Vagina (tissue), 2 donors: ENCODE results near the gene MT1H. TPM values are rescaled to one million over a fixed set of nuclear protein-coding genes. Genes with fewer than 3 reads are reported as not detected.
A peak's percentile ranks its signal among the peaks of the same experiment; 100 is the strongest.

Experiments used
- DNase-seq, 2 donors: peaks; one replicate each; pipeline ENCODE4 v3.0.0-alpha.2; 2017; ENCODE audit errors: extremely low spot score in 2 of 2
- H3K27ac ChIP-seq: fragments of 200-600 bp; sonication (generic); one replicate; pipeline ENCODE4 v1.5.1; 2019
- H3K27me3 ChIP-seq: fragments of 200-600 bp; sonication (generic); one replicate; pipeline ENCODE4 v1.5.1; 2019
- H3K36me3 ChIP-seq, 2 donors: fragments of 200-600 bp; sonication (generic); one replicate each; pipeline ENCODE4 v1.5.1; 2017 to 2019
- H3K4me1 ChIP-seq: fragments of 200-600 bp; sonication (generic); one replicate; pipeline ENCODE4 v1.5.1; 2019
- H3K4me3 ChIP-seq, 2 donors: fragments of 200-600 bp; sonication (generic); 1 replicate in 1 of 2; 2 replicates in 1 of 2; pipeline ENCODE4 v1.5.1; 2016 to 2019
- H3K9me3 ChIP-seq: fragments of 200-600 bp; sonication (generic); one replicate; pipeline ENCODE4 v1.5.1; 2019
- POLR2A ChIP-seq, 2 donors: fragments of 450-650 bp; IDR thresholded peaks; one replicate each; pipeline ENCODE4 v1.6.1; 2017; ENCODE audit warnings: antibody characterized with exemption in 2 of 2, mild to moderate bottlenecking in 2 of 2, moderate library complexity in 2 of 2
- POLR2AphosphoS5 ChIP-seq, 2 donors: sonication (generic); formaldehyde crosslinking; IDR thresholded peaks; one replicate each; pipeline ENCODE4 v1.9.0; 2017; ENCODE audit warnings: antibody characterized with exemption in 2 of 2, mild to moderate bottlenecking in 2 of 2, low read depth in 1 of 2; ENCODE audit not compliant: insufficient read depth in 1 of 2
- intact Hi-C: fragments of 100-400 bp; cut with DNase I; formaldehyde crosslinking; loops from one replicate; pipeline ENCODE4 v1.15.1; 2023
- total RNA-seq: library from RNA; depleted of rRNA; stranded (reverse); fragments of >200 nt; gene quantifications from one replicate; pipeline ENCODE4 v1.2.3, GENCODE V29; 2016
- TF ChIP-seq, protein P1 (sequence below), 3 experiments: fragments of 450-650 bp in 2 of 3; fragments of 200-600 bp in 1 of 3; sonication (generic) in 1 of 3; IDR thresholded peaks; one replicate each; pipeline ENCODE4 v1.5.1; 2017 to 2019; ENCODE audit warnings: antibody characterized with exemption in 3 of 3, mild to moderate bottlenecking in 2 of 3, moderate library complexity in 2 of 3

Gene MT1H
- total RNA-seq, 1 donor from 2014 or later, result not detected

GRCh38 chr16:56629531-56629930 is 40.1 kb upstream of the MT1H start:
- TF ChIP-seq POLR2A (IDR thresholded peaks at IDR 0.05) (no peak), POLR2AphosphoS5 (IDR thresholded peaks at IDR 0.05; ENCODE audit: insufficient read depth in 1 of 2, low read depth in 1 of 2) (no peak)
- TF ChIP-seq, protein P1, sequence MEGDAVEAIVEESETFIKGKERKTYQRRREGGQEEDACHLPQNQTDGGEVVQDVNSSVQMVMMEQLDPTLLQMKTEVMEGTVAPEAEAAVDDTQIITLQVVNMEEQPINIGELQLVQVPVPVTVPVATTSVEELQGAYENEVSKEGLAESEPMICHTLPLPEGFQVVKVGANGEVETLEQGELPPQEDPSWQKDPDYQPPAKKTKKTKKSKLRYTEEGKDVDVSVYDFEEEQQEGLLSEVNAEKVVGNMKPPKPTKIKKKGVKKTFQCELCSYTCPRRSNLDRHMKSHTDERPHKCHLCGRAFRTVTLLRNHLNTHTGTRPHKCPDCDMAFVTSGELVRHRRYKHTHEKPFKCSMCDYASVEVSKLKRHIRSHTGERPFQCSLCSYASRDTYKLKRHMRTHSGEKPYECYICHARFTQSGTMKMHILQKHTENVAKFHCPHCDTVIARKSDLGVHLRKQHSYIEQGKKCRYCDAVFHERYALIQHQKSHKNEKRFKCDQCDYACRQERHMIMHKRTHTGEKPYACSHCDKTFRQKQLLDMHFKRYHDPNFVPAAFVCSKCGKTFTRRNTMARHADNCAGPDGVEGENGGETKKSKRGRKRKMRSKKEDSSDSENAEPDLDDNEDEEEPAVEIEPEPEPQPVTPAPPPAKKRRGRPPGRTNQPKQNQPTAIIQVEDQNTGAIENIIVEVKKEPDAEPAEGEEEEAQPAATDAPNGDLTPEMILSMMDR (IDR thresholded peaks at IDR 0.05), result no peak
- Histone ChIP-seq H3K36me3 (no peaks in the 10 kb centered on the region), H3K4me1 (peaks cover 30% of the 10 kb centered on the region), H3K4me3 (no peak overlapping the region), H3K9me3 (no peaks in the 10 kb centered on the region), H3K27me3 (no peaks in the 10 kb centered on the region), H3K27ac (no peak overlapping the region)
- intact Hi-C loops, result loop anchor here (5.0 kb wide), 1 partner anchor 53 kb away; the partner anchor contains the start of gene MT1X
- DNase-seq, result no peak

DNA sequence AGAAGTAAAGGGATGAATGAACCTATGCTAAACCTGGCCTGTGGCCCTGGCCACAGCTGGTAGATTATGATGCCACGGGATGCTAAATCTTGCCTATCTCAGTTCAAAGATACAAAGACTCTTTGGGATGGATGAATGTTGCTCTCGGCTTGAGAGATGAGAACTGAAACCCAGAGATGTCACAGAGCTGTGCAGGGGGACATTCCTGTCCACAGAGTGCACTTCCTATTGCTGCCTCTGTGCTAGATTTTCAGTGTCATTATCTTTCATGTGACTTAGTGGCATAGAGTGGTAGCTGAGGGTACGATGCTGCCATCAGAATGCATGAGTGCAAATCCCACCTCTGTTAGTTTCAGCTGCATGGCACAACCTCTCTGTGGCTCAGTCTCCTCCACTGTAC is 39.5 kb upstream of the MT1H start:
- intact Hi-C loops, result no loop called here
- no peak for DNase-seq
- H3K9me3 ChIP-seq, result no peaks in the 10 kb centered on the region
- no peak overlapping the region for H3K27ac ChIP-seq
- no peak overlapping the region for H3K4me3 ChIP-seq
- no peak for TF ChIP-seq POLR2AphosphoS5 (IDR thresholded peaks at IDR 0.05; ENCODE audit: insufficient read depth in 1 of 2, low read depth in 1 of 2)
- TF ChIP-seq, protein P1 (IDR thresholded peaks at IDR 0.05), result no peak
- no peaks in the 10 kb centered on the region for H3K36me3 ChIP-seq
- no peaks in the 10 kb centered on the region for H3K27me3 ChIP-seq
- peaks cover 28% of the 10 kb centered on the region for H3K4me1 ChIP-seq

DNA sequence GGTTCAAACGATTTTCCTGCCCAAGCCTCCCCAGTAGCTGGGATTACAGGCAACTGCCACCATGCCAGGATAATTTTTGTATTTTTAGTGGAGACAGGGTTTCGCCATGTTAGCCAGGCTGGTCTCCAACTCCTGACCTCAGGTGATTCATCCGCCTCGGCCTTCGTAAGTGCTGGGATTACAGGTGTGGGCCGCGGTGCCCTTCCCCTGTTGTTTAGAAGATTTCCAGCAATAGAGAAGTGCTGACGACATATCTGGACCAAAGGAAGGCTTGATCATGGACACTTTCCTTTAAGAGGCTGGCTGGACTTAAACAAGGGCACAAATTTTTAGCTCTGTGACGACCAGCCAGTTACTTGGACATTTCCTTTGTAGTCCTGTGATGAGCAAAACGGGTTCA is 38.4 kb upstream of the MT1H start:
- no peaks in the 10 kb centered on the region for H3K27me3 ChIP-seq
- TF ChIP-seq POLR2AphosphoS5 (IDR thresholded peaks at IDR 0.05; ENCODE audit: insufficient read depth in 1 of 2, low read depth in 1 of 2), result no peak
- no peak for TF ChIP-seq POLR2A (IDR thresholded peaks at IDR 0.05)
- TF ChIP-seq, protein P1 (IDR thresholded peaks at IDR 0.05), result no peak
- H3K9me3 ChIP-seq, result no peaks in the 10 kb centered on the region
- no peak overlapping the region for H3K4me3 ChIP-seq
- intact Hi-C loops, result no loop called here
- H3K4me1 ChIP-seq, result peaks cover 31% of the 10 kb centered on the region
- H3K36me3 ChIP-seq, result no peaks in the 10 kb centered on the region
- DNase-seq, result no peak
- H3K27ac ChIP-seq, result no peak overlapping the region

GRCh38 chr16:56631832-56632155 is 37.8 kb upstream of the MT1H start:
- Histone ChIP-seq H3K4me3 (peak overlapping the region; percentile 52 to 53), H3K4me1 (peaks cover 25% of the 10 kb centered on the region)

GRCh38 chr16:56632156-56632847 is 37.3 kb upstream of the MT1H start, which contains the start of gene MT1M:
TSS of gene MT1M (plus strand) at chr16:56632659. CDS start at chr16:56632732, 73 bp downstream.
- H3K4me1 ChIP-seq, result peaks cover 22% of the 10 kb centered on the region
- no peaks in the 10 kb centered on the region for H3K27me3 ChIP-seq
- H3K9me3 ChIP-seq, result no peaks in the 10 kb centered on the region
- H3K36me3 ChIP-seq, result no peaks in the 10 kb centered on the region
- DNase-seq, result no peak
- H3K27ac ChIP-seq, result peak within 1 kb of the TSS; percentile 71
- intact Hi-C loops, result loop anchor here (2.0 kb wide), 1 partner anchor 24 kb away; the partner anchor contains the start of gene MT2A
- TF ChIP-seq POLR2AphosphoS5 (IDR thresholded peaks at IDR 0.05; ENCODE audit: insufficient read depth in 1 of 2, low read depth in 1 of 2) (peak in 1 of 2 donors; percentile 77), POLR2A (IDR thresholded peaks at IDR 0.05) (peak in 1 of 2 donors; percentile 13)
- TF ChIP-seq, protein P1 (IDR thresholded peaks at IDR 0.05), result no peak
- H3K4me3 ChIP-seq, result peak within 1 kb of the TSS; percentile 52 to 53

More at GRCh38 chr16:56631832-56632155, 37.8 kb upstream of the MT1H start:
- DNase-seq, result no peak
- Histone ChIP-seq H3K9me3 (no peaks in the 10 kb centered on the region), H3K27me3 (no peaks in the 10 kb centered on the region), H3K36me3 (no peaks in the 10 kb centered on the region), H3K27ac (peak overlapping the region; percentile 71)
- TF ChIP-seq, protein P1 (IDR thresholded peaks at IDR 0.05), result no peak
- no peak for TF ChIP-seq POLR2AphosphoS5 (IDR thresholded peaks at IDR 0.05; ENCODE audit: insufficient read depth in 1 of 2, low read depth in 1 of 2)
- no peak for TF ChIP-seq POLR2A (IDR thresholded peaks at IDR 0.05)
- intact Hi-C loops, result loop anchor here (2.0 kb wide), 1 partner anchor 23 kb away; the partner anchor contains the start of gene MT2A
